M059J (cell line): ENCODE measurements around the gene TDRD5. TPM values are rescaled to one million over a fixed set of nuclear protein-coding genes. Genes with fewer than 3 reads are reported as not detected.
"Not testable (repeated sequence)": the region's sequence is repeated elsewhere in the genome, so short reads cannot be mapped to it uniquely, and the experiment has no call there.

Experiments
- DNase-seq: peaks from one replicate; pipeline ENCODE4 v3.0.0-alpha.2; 2012; ENCODE audit warnings: low read depth
- total RNA-seq: library from RNA; depleted of rRNA; stranded (reverse); fragments of >200 nt; shearing (Covaris generic); gene quantifications from 2 replicates; pipeline ENCODE4 v1.2.3, GENCODE V29; 2014

The TDRD5 gene
- total RNA-seq, 1 experiment from 2014 or later, result not detected

DNA sequence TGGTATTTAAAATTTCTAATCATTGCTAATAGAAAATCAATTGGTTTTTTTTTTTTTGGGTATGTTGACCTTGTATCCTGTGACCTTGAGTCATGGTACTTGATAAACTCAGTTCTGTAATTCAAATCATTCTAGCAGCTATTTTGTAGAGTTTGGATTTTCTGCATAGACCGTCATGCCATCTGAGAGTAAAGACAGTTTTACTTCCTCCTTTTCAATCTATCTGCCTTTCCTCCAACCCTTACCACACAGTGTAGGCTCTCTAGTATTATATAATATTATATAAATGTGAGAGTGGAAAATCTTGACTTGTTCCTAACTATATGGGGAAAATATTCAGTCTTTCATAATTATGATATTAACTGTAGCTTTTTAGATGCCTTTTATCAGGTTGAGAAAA lies 7.0 kb downstream of the TDRD5 start:
- DNase-seq, result no peak

DNA sequence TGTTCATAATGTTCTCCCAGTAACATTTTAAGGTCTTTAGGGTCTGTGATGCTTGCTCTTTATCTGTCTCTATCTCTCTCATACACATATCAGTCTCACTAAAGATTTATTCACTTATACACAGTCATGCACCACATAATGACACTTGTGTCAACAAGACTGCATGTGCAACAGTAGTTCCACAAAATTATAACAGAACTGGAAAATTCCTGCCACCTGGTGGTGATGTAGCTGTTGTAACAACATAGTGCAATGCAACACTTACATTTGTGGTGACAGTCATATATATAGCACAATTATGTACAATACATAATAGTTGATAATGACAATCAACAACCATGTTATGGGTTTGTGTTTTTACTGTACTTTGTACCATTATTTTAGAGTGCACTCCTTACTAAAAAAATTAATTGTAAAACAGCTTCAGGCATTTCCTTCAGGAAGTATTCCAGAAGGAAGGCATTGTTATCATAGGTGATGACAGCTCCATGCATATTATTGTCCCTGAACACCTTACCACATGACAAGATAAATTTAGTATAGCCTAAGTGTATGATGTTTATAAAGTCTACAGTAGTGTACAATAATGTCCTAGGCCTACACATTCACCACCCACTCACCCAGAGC lies 8.1 kb downstream of the TDRD5 start:
- DNase-seq, result peak; percentile 22

DNA sequence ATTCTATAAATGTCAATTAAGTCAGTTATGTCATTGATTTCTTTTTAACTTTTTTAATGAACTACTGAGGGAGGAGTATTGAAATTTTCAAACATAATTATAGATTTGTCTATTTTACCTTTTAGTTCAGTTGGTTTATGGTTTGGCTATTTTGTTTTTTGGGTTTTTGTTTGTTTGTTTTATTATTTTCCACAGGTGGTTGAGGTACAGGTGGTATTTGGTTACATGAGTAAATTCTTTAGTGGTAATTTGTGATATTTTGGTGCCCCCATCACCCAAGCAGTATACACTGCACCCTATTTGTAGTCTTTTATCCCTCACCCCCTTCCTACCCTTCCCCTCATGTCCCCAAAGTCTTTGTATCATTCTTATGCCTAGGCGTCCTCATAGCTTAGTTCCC lies 9.5 kb downstream of the TDRD5 start:
- DNase-seq, result no peak

DNA sequence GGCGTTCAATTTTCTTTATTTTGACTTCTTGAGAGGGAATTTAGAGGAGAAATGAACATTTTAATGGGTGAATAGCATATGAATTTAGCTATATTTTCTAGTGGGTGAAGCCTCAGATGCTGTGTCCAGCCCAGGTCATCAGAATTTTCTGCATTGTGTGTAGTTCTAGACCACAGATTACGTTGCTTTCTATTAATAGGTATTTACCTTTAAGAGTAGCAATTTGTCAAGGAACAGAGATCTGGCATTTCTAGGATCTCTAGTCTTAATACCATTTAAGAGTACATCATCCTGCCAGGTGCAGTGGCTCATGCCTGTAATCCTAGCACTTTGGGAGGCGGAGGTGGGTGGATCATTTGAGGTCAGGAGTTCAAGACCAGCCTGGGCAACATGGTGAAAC lies 20.7 kb downstream of the TDRD5 start:
- no peak for DNase-seq

DNA sequence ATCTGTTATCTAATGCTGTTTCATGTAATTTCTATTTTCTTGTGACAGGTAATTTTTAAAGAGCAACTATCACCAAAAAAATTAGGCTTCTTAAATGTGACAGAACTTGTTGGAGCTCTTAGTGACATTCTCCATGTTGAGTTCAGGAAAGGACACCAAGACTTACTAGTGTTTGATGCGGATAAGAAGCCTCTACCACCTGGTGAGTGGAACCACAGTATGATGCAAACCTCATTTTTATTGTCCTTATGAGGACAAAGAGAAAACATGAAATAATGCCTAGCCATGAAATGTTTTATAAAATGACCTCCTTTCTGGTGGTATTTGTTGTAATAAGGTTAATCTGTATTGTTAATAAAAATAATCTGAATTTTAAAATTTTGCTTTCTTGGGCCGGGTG lies 39.1 kb downstream of the TDRD5 start:
- DNase-seq, result no peak

DNA sequence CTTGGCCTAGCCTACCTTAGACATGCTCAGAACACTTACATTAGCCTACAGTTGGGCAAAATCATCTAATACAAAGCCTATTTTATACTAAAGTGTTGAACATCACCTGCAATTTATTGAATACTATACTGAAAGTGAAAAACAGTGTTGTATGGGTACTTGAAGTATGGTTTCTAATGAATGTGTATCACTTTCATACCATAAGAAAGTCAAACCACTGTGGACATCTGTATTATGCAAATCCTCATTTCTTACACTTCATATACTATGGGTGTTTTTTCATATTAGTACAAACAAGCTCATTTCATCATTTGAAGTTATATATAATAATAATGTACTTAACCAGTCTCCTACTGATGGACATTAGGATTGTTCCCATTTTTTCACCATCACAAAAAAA lies 41.2 kb downstream of the TDRD5 start:
- DNase-seq, result no peak

DNA sequence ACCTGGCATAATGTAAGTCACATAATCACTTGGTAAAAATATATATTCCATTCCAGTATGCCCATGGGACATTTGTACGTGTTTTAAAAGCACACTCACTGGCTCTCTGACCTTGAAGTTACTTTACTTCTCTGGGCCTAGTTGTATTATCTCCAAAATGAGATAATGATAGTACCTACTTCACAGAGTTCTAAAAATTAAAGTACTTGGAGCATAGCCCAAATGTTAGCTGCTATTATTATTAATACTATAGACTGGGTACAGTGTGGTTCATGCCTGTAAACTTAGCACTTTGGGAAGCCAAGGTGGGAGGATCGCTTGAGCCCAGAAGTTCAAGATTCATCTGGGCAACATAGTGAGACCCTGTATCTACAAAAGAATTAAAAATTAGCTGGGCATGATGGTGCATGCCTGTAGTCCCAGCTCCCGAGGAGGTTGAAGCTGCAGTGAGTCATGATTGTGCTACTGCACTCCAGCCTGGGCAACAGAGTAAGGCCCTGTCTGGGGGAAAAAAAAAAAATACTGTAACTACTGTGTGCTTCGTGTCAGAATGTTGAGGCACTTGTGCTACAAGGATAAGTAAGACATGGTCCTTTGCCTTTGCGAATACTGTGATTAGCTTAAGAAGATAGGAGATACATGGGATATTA lies 45.7 kb downstream of the TDRD5 start:
- no peak for DNase-seq

DNA sequence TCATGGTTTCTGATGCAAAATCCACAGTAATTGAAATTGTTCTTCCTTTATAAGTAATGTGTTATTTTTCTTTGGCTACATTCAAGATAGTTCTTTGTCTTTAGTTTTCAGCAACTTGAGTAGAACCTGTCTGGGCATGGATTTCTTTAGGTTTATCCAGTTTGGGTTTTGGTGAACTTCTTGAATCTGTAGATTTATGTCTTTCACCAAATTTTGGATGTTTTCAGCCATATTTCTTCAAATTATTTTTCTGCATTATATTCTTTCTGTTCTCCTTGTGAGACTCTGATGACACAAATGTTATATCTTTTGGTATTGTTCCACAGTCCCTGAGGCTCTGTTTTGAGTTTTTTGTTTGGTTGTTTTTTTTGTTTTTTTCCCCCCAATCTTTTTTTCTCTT lies 69.4 kb downstream of the TDRD5 start:
- no peak for DNase-seq

DNA sequence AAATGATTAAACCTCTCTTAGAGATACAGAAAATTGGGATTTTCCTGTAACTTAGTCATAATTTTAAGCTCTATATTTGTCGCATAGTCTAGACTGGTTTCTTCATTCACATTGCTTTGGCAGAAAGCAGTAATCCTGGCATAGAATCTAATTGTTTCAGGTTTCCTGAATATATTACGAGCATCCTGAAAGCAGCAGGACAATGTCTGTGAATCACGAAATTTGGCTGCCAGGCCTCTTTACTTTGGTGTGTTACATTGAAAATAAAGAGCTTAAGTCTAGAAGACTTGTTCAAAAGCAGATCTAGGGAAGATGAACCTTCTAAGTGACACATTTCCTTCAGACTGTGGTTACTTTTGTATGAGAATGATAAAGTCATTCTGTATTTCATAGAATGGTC lies 72.2 kb downstream of the TDRD5 start:
- DNase-seq, result no peak

DNA sequence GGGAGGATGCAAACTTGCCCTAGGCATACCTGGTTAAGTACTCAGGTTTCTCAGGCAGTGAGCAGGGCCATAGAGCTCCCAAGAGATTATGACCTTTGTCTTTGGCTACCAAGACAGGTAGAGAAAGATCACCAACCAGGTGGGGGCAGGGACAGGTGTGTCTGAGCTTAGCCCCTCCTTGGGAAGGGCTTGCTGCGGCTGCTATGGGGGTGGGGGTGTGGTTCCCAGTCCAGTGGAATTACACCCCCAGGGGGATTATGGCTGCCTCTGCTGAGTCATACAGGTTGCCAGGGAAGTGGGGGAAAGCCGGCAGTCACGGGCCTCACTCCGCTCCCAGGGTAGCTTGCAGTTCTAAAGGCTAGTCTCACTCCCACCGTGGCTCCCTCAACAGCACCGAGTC lies 86.2 kb downstream of the TDRD5 start:
- no peak for DNase-seq

DNA sequence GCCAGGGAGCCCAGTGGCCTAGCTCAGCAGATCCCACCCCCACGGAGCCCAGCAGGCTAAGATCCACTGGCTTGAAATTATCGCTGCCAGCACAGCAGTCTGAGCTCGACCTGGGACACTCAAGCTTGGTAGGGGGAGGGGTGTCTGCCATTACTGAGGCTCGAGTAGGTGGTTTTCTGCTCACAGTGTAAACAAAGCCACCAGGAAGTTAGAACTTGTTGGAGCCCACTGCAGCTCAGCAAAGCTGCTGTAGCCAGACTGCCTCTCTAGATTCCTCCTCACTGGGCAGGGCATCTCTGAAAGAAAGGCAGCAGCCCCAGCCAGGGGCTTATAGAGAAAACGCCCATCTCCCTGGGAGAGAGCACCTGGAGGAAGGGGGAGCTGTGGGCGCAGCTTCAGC lies 102.9 kb downstream of the TDRD5 start:
- not testable (repeated sequence) for DNase-seq

DNA sequence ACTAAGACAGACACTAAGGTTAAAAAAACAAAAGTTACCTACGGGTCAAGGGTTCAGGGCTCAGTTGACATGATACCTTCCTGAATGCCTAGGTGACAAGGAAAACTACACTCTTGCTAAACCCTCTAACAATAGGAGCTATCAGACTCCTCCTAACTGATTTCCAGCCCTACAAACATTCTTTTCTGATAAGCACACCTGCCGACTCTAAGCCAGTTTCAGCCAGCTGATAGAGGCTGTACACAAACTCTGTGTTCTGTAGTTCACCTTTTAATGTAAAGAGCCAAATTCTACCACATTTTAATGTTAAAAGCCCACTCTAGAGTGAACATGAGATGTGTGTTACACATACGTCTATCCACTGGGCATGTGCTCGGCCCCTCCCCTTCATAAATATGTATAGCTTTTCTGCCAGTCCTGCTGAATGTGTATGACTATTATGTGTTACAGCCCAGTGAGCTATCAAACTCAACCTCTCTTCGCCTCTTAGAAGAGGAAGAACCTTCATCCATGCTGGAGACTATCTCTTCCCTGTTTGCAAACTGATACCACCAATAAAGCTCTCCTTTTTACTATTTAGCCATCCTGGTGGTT lies 111.4 kb downstream of the TDRD5 start:
- DNase-seq, result no peak

DNA sequence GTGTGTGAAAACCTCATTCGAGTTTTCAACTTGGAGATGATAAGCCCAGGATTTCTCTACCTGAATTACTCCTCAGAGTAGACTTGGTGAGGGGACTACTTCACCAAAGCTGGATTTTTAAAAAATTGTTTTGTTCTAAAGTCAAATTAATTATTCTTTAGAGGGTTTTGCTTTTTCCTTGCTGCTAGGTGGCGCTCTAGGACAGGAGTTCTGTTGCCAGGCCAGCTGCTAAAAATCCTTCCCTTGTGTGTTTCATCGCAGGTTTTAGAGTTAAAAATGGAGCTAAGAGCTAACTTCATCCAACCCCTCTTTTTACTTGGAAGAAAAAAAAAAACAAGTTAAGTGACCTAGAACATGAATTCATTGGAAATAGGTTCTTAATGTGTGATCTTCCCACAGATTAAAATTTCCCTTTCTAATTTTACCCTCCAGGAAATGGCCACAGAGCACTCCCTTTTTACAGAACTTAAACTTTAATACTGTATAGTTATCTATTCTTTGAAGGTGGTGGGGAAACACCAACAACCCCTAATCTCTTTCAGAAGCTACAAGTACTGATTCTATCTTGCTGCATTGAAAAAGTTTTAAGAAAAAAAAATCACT lies 114.8 kb downstream of the TDRD5 start:
- DNase-seq, result peak; percentile 60

DNA sequence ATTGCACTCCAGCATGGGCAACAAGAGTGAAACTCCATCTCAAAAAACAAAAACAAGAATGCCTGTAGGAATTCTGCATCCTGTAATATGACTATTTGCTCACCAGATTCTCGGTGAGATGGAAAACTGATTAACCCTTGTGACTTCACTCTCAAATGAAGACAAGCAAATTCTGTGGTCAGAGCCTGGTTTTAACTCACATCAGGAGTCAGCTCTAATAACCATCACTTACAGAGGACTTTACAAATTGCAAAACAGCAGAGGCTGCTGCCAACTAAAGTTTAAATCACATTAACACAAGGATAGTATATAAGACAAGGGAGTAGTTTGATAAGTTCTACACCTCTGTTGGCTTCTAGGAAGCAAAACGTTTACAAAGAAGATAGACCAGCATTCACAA lies 115.8 kb downstream of the TDRD5 start:
- DNase-seq, result no peak

DNA sequence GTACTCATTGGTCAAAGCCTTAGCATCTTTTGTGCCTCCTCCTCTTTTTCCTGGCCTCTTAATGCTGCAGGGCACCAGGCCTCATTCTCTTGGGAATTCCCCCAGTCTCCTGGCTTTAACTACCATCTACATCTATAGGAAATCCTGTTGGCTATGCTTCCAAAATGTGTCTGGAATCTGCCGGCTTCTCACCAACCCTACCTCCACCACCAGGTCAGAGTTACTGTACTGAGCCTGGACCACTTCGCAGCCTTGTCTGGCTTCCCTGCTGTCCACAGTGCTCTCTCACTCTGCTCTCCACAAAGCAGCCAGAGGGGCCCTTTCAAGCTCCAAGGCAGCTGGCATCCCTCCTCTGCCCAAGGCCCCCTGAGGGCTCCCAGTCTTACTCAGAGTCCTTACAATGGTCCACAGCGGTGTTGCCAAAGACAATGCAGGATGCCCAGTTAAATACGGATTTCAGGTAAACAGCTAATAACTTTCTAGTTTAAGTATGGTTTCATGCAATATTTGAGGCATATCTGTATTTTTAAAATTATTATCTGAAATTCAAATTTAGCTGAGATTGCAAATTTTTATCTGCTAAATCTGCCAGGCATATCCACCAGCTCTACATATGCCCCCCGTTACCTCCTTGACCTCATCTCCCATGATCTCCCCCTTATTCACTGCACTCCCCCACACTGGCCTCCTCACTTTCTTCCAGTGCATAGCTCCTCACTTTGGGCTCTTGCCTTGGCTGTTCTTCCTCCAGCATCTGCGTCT lies 117.0 kb downstream of the TDRD5 start:
- DNase-seq, result no peak

DNA sequence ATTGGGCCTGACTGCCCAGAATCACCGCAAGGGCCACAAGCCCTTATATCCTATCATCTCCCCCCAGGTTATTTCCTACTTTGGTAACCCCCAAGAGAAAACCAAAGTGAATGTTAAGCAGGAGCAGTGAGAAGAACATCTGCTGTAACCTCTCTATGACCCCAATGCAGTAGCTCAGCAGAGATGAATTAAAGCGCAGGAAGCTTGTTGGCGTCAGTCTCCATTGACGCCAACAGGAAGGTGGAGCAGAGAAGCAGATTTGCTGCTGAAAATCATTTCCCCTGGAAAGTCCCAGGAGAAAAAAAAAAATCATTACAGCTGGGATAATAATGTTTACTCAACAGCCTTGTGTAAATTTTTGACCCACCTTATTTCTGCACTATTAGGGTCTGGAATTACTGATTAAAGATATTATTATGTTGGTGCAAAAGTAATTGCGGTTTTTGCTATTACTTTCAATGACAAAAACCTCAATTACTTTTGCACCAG lies 118.3 kb downstream of the TDRD5 start:
- no peak for DNase-seq

DNA sequence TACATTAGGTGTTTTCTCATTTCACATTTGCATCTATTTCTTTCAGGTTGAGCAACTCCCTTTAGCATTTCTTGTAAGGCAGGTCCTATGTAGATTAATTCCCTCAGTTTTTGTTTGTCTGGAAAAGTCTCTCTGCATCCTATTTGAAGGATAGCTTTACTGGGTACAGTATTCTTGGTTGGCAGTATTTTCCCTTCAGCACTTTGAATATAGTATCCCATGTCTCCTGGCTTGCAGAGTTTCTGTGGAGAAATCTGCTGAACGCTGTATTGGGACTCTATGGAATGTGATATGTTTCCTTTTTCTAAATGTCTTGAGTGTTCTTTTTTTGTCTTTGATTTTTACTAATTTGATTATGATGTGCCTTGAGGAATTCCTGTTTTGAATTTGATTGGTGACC lies 122.5 kb downstream of the TDRD5 start:
- DNase-seq, result no peak

DNA sequence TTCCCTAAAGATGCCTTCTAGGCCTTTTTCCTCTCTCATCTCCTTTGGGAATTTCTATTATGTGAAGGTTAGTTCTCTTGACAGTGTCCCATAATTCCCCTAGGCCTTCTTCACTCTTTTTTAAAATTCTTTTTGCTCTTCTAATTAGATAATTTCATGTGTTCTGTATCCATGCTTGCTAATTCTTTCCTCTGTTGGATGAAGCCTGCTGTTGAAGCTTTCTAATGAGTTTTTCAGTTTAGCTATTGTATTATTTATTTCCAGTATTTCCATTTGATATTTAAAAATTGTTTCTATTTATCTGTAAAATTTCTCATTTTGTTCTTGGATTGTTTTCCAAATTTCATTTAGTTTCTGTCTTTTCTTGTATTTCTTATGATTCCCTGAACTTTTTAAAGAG lies 123.0 kb downstream of the TDRD5 start:
- DNase-seq, result no peak

DNA sequence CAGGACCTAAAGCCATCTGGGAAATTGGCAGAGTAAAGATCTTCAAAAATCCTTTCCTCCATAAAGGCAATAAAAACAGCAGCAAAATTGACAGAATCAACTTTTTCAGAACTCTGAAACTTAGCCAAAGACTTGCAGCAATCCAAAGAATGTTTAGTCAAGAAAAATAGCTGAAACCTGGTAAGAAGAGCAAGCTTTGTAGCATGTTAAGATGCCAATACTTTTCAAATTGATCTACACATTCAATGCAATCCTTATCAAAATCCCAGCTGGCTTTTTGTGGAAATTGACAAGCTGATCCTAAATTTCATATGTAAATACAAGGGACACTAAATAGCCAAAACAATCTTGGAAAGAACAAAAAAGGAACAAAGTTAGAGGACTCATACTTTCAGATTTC lies 127.6 kb downstream of the TDRD5 start:
- DNase-seq, result no peak

DNA sequence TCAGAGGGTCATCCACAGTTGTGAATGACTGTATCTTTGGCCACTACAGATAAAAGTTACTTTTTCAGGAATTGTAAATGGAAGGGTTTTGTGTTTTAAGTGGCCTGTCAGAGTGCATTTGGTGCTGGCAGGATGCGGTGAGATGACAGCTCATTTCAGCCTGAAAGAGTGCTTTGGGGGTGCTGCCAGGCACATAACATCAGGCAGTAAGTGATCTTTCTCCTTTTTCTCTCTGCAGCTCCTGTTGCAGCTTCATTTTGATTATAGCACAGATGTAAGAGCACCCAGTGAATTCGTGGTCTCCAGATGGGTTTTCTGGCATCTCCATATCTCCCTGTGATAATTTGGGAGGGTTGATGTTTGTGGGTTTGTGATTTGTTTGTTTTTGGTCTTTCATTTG lies 136.6 kb downstream of the TDRD5 start:
- DNase-seq, result no peak

DNA sequence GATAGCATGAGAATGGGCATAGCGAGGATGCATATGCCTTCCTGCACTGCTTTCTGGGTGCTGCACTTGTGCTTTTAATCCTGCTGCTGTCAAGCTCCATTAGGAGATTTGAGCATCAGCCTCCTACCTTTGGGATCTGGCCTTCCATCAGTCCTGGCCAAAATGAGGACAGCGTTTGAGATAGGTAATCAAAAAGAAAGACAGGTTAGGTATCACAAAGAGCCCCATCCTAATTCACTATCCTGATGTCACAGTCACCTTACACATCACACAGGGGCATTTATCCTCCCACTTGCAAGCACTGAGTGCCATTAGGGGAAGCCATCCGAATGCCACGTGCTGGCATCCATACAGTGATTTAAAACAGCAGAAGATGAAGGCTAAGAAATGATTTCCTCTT lies 138.2 kb downstream of the TDRD5 start:
- DNase-seq, result no peak

DNA sequence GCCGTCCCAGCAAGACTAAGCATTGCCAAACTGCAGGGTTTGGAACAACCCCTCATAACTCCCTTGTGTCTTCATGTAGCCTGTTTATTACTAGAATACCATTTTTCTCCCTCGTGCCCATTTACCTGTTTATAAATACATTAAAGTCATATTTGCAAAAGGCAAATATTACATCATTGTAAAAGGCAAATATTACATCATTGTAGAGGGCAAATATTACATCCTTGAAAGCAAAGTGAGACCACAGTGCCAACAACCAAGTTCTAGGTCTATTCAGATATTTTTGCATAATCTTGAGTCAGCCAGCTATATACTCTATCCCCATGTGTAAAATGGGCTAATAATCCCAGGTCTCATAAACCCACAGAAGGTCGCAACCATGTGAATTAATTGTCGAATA lies 140.0 kb downstream of the TDRD5 start:
- no peak for DNase-seq
